ENCODE data around the gene UCK1.

- TF ChIP-seq CTCF (conservative IDR thresholded peaks at IDR 0.05; ENCODE audit: low read length) (no peak), EZH2phosphoT487 (IDR thresholded peaks at IDR 0.05; ENCODE audit: borderline replicate concordance) (no peak)
Observed at GRCh38 chr9:131516100-131516499, 15.0 kb downstream of the UCK1 start.
